Endothelial cell of umbilical vein (primary cell): ENCODE data around the gene TESK2. TPM values are rescaled to one million over a fixed set of nuclear protein-coding genes. Genes with fewer than 3 reads are reported as not detected.

Experiments used
- BruUV-seq: library from RNA; stranded (reverse); fragments of 400-500 nt; replicated peaks from 2 replicates; lab custom pipeline; 2021; lab: Mats Ljungman, UMichigan
- CTCF ChIA-PET: fragments of 300-600, 350-600 bp; sonication (Branson Sonifier 250); formaldehyde crosslinking; loops from one replicate; lab custom pipeline; 2021; ENCODE audit warnings: antibody characterized with exemption, inconsistent platforms; lab: Charles Lee
- POLR2A ChIA-PET: fragments of 300-600, 350-600 bp; sonication (Branson Sonifier 250); formaldehyde crosslinking; loops from one replicate; lab custom pipeline; 2021; ENCODE audit warnings: antibody characterized with exemption, inconsistent platforms; lab: Charles Lee
- DNase-seq: peaks from one replicate; pipeline ENCODE4 v3.0.0-alpha.2; 2011; ENCODE audit warnings: low read depth, low spot score
- FAIRE-seq: peaks from 2 replicates; lab custom pipeline; 2011; peaks lifted over from hg19 to GRCh38; lab: Jason Lieb, UNC
- H2AFZ ChIP-seq: 2 replicates; pipeline ENCODE4 v1.6.0; 2012; ENCODE audit warnings: low read depth, low read length, control low read depth, inconsistent platforms
- H3K27ac ChIP-seq: 2 replicates; pipeline ENCODE4 v1.5.1; 2011; ENCODE audit warnings: low read depth, mild to moderate bottlenecking, control low read depth, low read length, moderate library complexity; ENCODE audit not compliant: insufficient read depth
- H3K27me3 ChIP-seq, 2 experiments: 2 replicates each; pipeline versions ENCODE4 v1.6.0 to v1.6.1; 2011; ENCODE audit warnings: low read length in 2 of 2, mixed read lengths in 1 of 2; ENCODE audit not compliant: control insufficient read depth in 2 of 2, insufficient read depth in 2 of 2
- H3K36me3 ChIP-seq, 2 experiments: 2 replicates in 1 of 2; 3 replicates in 1 of 2; pipeline ENCODE4 v1.5.1; 2011; ENCODE audit warnings: low read length in 2 of 2, mild to moderate bottlenecking in 1 of 2, moderate library complexity in 1 of 2; ENCODE audit not compliant: control insufficient read depth in 2 of 2, insufficient read depth in 2 of 2; ENCODE audit errors: extremely low read depth in 1 of 2
- H3K4me1 ChIP-seq: 3 replicates; pipeline ENCODE4 v1.5.1; 2011; ENCODE audit warnings: mild to moderate bottlenecking, low read length; ENCODE audit not compliant: control insufficient read depth, insufficient read depth; ENCODE audit errors: extremely low read depth
- H3K4me2 ChIP-seq: 2 replicates; pipeline ENCODE4 v1.6.1; 2011; ENCODE audit warnings: low read length, control low read depth, mixed read lengths; ENCODE audit not compliant: insufficient read depth
- H3K4me3 ChIP-seq, 3 experiments: fragments of 200-600 bp in 1 of 3; sonication (generic), shearing (Covaris generic) in 1 of 3; replicated peaks in 1 of 3; 2 replicates each; pipeline ENCODE4 v1.5.1; 2011 to 2016; ENCODE audit warnings: control low read depth in 3 of 3, low read length in 3 of 3, mild to moderate bottlenecking in 2 of 3, inconsistent platforms in 1 of 3, low read depth in 1 of 3, moderate library complexity in 1 of 3; ENCODE audit not compliant: insufficient read depth in 1 of 3
- H3K79me2 ChIP-seq: 2 replicates; pipeline ENCODE4 v1.6.0; 2012; ENCODE audit warnings: low read length, inconsistent platforms; ENCODE audit not compliant: control insufficient read depth, insufficient read depth
- H3K9ac ChIP-seq: replicated peaks from 2 replicates; pipeline ENCODE3; 2011; ENCODE audit warnings: low read length, control low read depth; ENCODE audit not compliant: insufficient read depth; ENCODE audit errors: extremely low read depth
- H3K9me1 ChIP-seq: replicated peaks from 3 replicates; pipeline ENCODE4 v1.6.0; 2011; ENCODE audit warnings: mild to moderate bottlenecking, low read length; ENCODE audit not compliant: control insufficient read depth, insufficient read depth; ENCODE audit errors: extremely low read depth
- H3K9me3 ChIP-seq: replicated peaks from 2 replicates; pipeline ENCODE4 v1.5.1; 2012; ENCODE audit warnings: low read length, inconsistent platforms; ENCODE audit not compliant: control insufficient read depth, insufficient read depth
- H4K20me1 ChIP-seq: replicated peaks from 2 replicates; pipeline ENCODE3; 2011; ENCODE audit warnings: mild to moderate bottlenecking, low read length; ENCODE audit not compliant: control insufficient read depth, insufficient read depth; ENCODE audit errors: extremely low read depth
- EZH2 ChIP-seq: IDR thresholded peaks from 2 replicates; pipeline ENCODE4 v1.6.1; 2012; ENCODE audit warnings: borderline replicate concordance, low read depth, mild to moderate bottlenecking, moderate library complexity, low read length, inconsistent platforms; ENCODE audit not compliant: severe bottlenecking
- FOS ChIP-seq: IDR thresholded peaks from 2 replicates; pipeline ENCODE4 v1.6.1; 2011; ENCODE audit warnings: mild to moderate bottlenecking, low read length, moderate library complexity, borderline replicate concordance; ENCODE audit not compliant: insufficient read depth
- GATA2 ChIP-seq: IDR thresholded peaks from 2 replicates; pipeline ENCODE4 v1.7.0; 2011; ENCODE audit warnings: low read depth, mild to moderate bottlenecking, moderate library complexity, mixed read lengths, low read length; ENCODE audit not compliant: insufficient read length, insufficient read depth
- JUN ChIP-seq: IDR thresholded peaks from 2 replicates; pipeline ENCODE4 v1.6.1; 2011; ENCODE audit warnings: borderline replicate concordance, low read depth; ENCODE audit not compliant: insufficient read length, insufficient read depth
- MYC ChIP-seq: IDR thresholded peaks from one replicate; pipeline ENCODE4 v1.6.1; 2011; ENCODE audit warnings: mild to moderate bottlenecking, low read depth, low read length
- POLR2A ChIP-seq: IDR thresholded peaks from 2 replicates; pipeline ENCODE4 v1.6.1; 2012; ENCODE audit warnings: low read depth, mild to moderate bottlenecking, control low read depth, low read length
- POLR2AphosphoS5 ChIP-seq: IDR thresholded peaks from 2 replicates; pipeline ENCODE4 v1.6.1; 2012; ENCODE audit warnings: low read depth, mild to moderate bottlenecking, control low read depth, low read length, moderate library complexity; ENCODE audit not compliant: insufficient read depth
- dilution Hi-C: fragments of 300-500 bp; cut with MboI; formaldehyde crosslinking; loops from one replicate; pipeline ENCODE4 v1.15.0; 2019; ENCODE audit warnings: low sequenced_read_pairs; ENCODE audit not compliant: extremely low pct_ligation_motif_present
- intact Hi-C: fragments of 100-400 bp; cut with micrococcal nuclease; formaldehyde crosslinking; loops from one replicate; pipeline ENCODE4 v1.10.0; 2022
- polyA plus RNA-seq, 4 experiments: library from polyadenylated mRNA; depleted of rRNA in 3 of 4; stranded (reverse) in 3 of 4; unstranded in 1 of 4; fragments of >200 nt; gene quantifications; 2 replicates each; pipeline versions ENCODE4 v1.2.1 to v1.2.3, GENCODE V29; 2011 to 2012; ENCODE audit warnings: missing spikeins in 1 of 4
- total RNA-seq: library from RNA; stranded (reverse); gene quantifications from 2 replicates; pipeline ENCODE4 v1.2.3, GENCODE V29; 2021
- TF ChIP-seq, protein P1 (sequence below): IDR thresholded peaks from 2 replicates; pipeline ENCODE4 v1.6.1; 2011; ENCODE audit not compliant: insufficient read depth, insufficient read length
- TF ChIP-seq, protein P2 (sequence below), 2 donors: IDR thresholded peaks; 1 replicate in 1 of 2; 2 replicates in 1 of 2; pipeline ENCODE4 v1.5.1; 2011; ENCODE audit warnings: low read length in 2 of 2, mild to moderate bottlenecking in 2 of 2, moderate library complexity in 2 of 2, control low read depth in 1 of 2, inconsistent platforms in 1 of 2, low read depth in 1 of 2; ENCODE audit not compliant: insufficient read depth in 1 of 2; ENCODE audit errors: extremely low read depth in 1 of 2

Gene TESK2
- total and polyA plus RNA-seq, 2 donors (not counting 3 experiments of a cell fraction or from before 2014, with no cell fraction given), result 2.1 to 2.6 TPM

DNA sequence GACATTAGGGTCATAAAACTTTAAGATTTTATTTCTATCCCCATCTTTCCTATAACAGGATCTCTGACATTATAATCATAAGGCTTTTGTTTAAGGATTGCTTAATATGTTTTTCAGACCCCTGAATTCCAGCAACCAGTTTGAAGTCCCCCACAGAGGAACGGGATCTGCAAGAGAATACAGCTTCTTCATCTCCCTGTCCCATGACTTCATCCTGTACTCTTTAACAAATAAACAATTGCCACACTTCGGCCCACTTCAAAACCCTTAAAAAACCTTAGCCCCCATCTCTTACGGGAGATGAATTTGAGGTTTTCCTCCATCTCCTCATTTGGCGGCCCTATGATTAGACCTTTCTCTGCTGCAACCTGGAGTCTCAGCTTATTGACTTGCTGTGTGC, 35.8 kb downstream of the TESK2 start:
- POLR2A ChIA-PET, result no interaction called here
- no peaks in the 10 kb centered on the region for H3K9me3 ChIP-seq
- FAIRE-seq, result no peak
- no peaks in the 10 kb centered on the region for H3K4me1 ChIP-seq
- DNase-seq, result no peak
- intact Hi-C loops (no loop called here), dilution Hi-C loops (no loop called here)
- CTCF ChIA-PET, result interaction anchor here (1.9 kb wide), 1 partner anchor 38 kb away, joined by 4 read pairs; no protein-coding TSS in a partner anchor
- no TSS peak for BruUV-seq
- H3K9me1 ChIP-seq, result no peaks in the 10 kb centered on the region
- H3K36me3 ChIP-seq, result no peaks in the 10 kb centered on the region
- no peaks in the 10 kb centered on the region for H4K20me1 ChIP-seq
- no peak overlapping the region for H3K9ac ChIP-seq
- no peak overlapping the region for H3K27ac ChIP-seq
- H2AFZ ChIP-seq, result no peak overlapping the region
- H3K4me2 ChIP-seq, result no peak overlapping the region
- TF ChIP-seq, protein P1, sequence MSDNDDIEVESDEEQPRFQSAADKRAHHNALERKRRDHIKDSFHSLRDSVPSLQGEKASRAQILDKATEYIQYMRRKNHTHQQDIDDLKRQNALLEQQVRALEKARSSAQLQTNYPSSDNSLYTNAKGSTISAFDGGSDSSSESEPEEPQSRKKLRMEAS, result no peak
- no peak for TF ChIP-seq GATA2
- no peak for TF ChIP-seq POLR2A
- TF ChIP-seq, protein P2, sequence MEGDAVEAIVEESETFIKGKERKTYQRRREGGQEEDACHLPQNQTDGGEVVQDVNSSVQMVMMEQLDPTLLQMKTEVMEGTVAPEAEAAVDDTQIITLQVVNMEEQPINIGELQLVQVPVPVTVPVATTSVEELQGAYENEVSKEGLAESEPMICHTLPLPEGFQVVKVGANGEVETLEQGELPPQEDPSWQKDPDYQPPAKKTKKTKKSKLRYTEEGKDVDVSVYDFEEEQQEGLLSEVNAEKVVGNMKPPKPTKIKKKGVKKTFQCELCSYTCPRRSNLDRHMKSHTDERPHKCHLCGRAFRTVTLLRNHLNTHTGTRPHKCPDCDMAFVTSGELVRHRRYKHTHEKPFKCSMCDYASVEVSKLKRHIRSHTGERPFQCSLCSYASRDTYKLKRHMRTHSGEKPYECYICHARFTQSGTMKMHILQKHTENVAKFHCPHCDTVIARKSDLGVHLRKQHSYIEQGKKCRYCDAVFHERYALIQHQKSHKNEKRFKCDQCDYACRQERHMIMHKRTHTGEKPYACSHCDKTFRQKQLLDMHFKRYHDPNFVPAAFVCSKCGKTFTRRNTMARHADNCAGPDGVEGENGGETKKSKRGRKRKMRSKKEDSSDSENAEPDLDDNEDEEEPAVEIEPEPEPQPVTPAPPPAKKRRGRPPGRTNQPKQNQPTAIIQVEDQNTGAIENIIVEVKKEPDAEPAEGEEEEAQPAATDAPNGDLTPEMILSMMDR (IDR thresholded peaks at IDR 0.05; ENCODE audit: extremely low read depth in 1 of 2, insufficient read depth in 1 of 2, low read depth in 1 of 2, low read length in 2 of 2), result no peak
- TF ChIP-seq MYC, result no peak
- TF ChIP-seq EZH2, result no peak
- TF ChIP-seq JUN, result no peak
- no peak for TF ChIP-seq FOS
- TF ChIP-seq POLR2AphosphoS5, result no peak
- no peaks in the 10 kb centered on the region for H3K79me2 ChIP-seq
- H3K27me3 ChIP-seq, result no peaks in the 10 kb centered on the region
- H3K4me3 ChIP-seq, result no peak overlapping the region
